Muscle layer of colon (tissue), 2 donors: ENCODE measurements around the gene SDF4.

ENCODE experiments used
- H3K27ac ChIP-seq: one replicate; pipeline ENCODE4 v1.7.0; 2013; ENCODE audit warnings: low read depth, mild to moderate bottlenecking, low read length, moderate library complexity
- H3K27me3 ChIP-seq, 2 donors: one replicate each; pipeline ENCODE4 v1.7.0; 2013; ENCODE audit warnings: low read length in 2 of 2, mild to moderate bottlenecking in 2 of 2; ENCODE audit not compliant: insufficient read depth in 2 of 2, control insufficient read depth in 1 of 2
- H3K36me3 ChIP-seq: one replicate; pipeline ENCODE4 v1.7.0; 2013; ENCODE audit warnings: mild to moderate bottlenecking, low read length; ENCODE audit not compliant: insufficient read depth
- H3K4me1 ChIP-seq: one replicate; pipeline ENCODE4 v1.7.0; 2013; ENCODE audit warnings: mild to moderate bottlenecking, low read length; ENCODE audit not compliant: insufficient read depth
- H3K4me3 ChIP-seq, 2 donors: one replicate each; pipeline ENCODE4 v1.7.0; 2013; ENCODE audit warnings: low read length in 2 of 2, low read depth in 1 of 2, mild to moderate bottlenecking in 1 of 2, moderate library complexity in 1 of 2
- H3K9ac ChIP-seq: one replicate; pipeline ENCODE4 v1.7.0; 2013; ENCODE audit warnings: low read length
- H3K9me3 ChIP-seq: one replicate; pipeline ENCODE4 v1.7.0; 2013; ENCODE audit warnings: mild to moderate bottlenecking, low read length
- donor health status: abdominal sarcoma.
- donor health status: Adenocarcinoma of cecum.

The SDF4 gene

DNA sequence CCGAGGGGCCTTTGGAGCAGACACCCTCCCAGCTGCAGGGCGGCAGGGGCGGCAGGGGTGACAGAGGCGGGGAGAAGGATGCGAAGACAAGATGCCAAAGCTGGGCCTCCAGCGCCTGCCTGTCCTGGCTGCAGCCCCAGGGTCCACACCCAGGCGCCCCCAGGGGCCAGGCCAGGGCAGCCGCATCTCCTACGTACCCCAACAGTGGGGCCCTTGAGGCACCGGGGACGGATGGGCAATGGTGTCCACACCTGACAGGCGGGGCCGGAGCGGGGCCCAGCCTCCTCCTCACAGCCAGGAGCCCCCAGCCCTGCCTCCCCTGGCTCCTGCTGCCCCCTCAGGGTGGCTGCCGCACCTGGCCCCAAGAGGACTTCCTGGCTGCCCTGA is 7.4 kb upstream of the SDF4 start:
- no peaks in the 10 kb centered on the region for H3K9me3 ChIP-seq
- H3K4me1 ChIP-seq: no peaks in the 10 kb centered on the region
- peaks cover 0 to 47% of the 10 kb centered on the region in 2 donors for H3K27me3 ChIP-seq
- H3K4me3 ChIP-seq: no peak overlapping the region
- H3K9ac ChIP-seq: no peak overlapping the region
- H3K27ac ChIP-seq: no peak overlapping the region
- peaks cover 5% of the 10 kb centered on the region for H3K36me3 ChIP-seq

DNA sequence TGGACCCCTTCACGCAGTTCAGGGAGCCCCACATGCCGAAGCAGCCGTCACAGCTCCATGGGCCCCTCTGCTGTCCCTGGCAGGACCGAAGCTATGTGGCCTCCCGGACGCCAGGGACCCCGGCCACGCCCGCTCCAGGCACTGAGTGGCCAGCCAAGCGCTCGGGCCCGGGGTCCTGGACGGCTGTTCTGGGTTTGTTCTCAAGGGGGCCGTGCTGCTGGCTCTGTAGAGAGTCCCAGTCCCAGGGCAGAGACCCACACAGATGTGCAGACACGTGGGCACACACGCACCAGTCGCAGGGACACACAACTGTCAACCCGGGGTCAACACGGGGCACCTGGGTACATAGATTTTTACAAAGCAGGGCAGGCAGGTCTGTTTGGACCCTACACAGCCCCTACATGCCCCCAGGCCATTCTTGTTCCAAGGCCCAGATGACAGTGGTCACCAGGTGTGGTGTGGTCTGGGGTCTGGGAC is 6.9 kb upstream of the SDF4 start:
- H3K4me1 ChIP-seq: no peaks in the 10 kb centered on the region
- no peak overlapping the region for H3K27ac ChIP-seq
- H3K9me3 ChIP-seq: no peaks in the 10 kb centered on the region
- peaks cover 10% of the 10 kb centered on the region for H3K36me3 ChIP-seq
- H3K27me3 ChIP-seq: peaks cover 0 to 42% of the 10 kb centered on the region in 2 donors
- no peak overlapping the region for H3K4me3 ChIP-seq
- H3K9ac ChIP-seq: no peak overlapping the region

DNA sequence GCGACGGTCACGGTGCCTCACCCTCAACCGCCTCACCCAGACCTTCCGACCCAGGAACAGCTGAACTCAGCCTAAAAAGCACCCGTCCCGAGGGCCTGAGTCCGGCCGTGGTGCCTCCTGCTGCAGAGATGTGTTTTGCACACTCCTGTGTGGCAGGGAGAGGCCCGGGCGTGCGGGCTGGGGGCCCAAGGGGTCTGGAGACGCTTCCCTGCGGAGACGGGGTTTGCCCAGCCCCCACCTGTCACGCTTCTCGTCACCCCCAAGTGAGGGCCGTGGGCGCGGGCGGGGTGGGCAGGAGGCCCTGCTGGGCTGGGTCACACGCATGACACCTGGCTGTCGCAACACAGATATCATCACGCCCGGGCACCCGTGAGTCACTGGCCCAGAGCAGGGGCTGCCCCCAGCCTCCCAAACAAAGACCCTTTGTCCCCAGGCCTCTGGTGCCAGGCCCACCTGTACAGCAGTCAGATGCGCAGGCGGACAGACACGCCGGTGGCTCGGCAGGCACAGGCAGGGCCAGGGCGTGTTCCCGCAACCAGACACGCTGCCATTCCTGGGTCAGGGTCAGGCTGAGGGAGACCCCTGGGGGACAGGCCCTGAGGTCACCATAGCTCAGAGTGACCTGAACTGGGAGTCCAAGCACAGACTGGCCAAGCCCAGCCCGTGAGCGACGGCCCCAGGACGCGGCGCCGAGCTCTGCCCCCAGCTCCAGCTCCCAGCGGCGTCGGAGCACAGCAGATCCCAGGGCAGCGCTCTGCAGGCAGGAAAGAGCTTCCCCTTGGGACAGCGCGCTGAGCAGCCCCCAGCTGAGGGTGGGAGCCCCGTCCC is 6.3 kb upstream of the SDF4 start:
- Histone ChIP-seq H3K4me3 (no peak overlapping the region), H3K27me3 (peaks cover 0 to 42% of the 10 kb centered on the region in 2 donors), H3K27ac (no peak overlapping the region), H3K36me3 (peaks cover 11% of the 10 kb centered on the region), H3K9me3 (no peaks in the 10 kb centered on the region), H3K9ac (no peak overlapping the region), H3K4me1 (no peaks in the 10 kb centered on the region)

DNA sequence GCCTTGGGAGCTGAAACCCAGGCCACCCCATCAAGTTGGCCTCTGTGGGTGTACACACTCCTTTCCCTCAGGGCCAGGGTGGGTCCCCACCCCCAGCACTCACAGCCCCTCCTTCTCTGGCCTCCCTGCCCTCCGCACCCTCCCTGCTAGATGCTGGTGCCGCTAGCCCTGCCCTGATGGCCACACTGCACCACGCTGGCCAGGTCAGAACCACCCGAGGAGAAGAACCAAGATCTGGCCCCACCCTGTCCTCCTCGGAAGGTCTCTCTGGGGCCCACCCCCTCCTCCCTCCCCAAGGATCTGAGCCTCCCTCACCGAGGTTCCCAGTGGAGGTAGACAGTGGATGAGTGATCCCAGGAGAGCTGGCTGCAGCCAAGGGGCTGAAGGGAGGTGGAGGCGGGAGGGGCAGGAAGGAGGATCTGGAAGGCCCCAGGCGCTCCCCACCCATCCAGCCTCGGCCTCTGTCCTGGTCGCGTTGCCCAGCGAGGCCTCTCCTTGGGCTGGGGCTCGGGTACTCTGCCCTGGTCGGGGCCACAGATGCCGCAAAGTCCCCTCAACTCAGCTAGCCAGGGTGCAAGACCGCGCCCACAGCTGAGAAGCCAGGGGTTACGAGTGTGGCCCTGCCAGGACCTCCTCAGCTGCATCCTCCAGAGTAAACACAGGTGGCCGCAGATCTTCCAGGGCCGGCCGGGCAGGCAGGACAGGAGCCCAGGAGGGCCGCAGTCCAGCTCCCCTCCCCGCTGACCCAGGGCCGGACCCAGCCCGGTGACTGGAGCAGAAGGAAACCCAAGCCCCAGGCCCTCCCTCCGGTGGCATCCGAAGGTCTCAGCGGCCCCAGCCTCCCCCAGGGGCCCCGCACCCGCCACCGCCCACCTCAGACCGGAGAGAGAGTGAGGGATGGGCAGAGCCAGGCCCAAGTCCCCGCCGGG is 5.4 kb upstream of the SDF4 start:
- Histone ChIP-seq H3K27me3 (peaks cover 0 to 42% of the 10 kb centered on the region in 2 donors), H3K4me1 (peaks cover 4% of the 10 kb centered on the region), H3K4me3 (no peak overlapping the region)

DNA sequence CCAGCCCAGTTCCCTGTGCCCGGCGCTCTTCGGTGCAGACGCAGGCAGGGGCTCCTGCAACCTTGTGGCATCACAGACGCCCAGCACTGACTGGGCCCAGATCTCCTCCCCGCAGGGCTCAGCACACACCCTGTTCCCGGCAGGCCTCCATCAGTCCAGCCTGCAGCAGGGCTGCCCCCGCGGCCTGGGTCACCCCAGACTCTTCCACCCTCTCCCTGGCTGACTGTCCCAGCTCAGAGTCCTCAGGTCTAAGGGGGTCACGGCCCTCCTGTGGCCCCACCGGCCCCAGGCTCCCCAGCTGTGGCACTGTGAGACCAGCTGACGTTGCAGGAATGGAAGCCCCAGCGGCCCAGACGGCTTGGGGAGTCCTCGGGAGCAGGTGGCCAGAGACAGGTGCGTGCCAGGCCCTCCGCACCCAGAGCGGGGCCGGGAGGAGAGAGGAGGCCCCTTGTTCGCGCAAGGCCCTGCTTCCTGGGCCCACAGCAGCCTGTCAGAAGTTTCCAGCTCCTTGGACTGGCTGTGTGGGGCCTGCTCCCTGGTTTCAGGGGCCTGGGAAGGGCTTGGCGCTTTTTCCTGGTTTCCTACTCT is 4.5 kb upstream of the SDF4 start:
- H3K4me3 ChIP-seq: no peak overlapping the region
- H3K9me3 ChIP-seq: no peaks in the 10 kb centered on the region
- no peak overlapping the region for H3K9ac ChIP-seq
- H3K27ac ChIP-seq: no peak overlapping the region
- H3K36me3 ChIP-seq: peaks cover 11% of the 10 kb centered on the region
- peaks cover 0 to 42% of the 10 kb centered on the region in 2 donors for H3K27me3 ChIP-seq
- peaks cover 4% of the 10 kb centered on the region for H3K4me1 ChIP-seq

More for the DNA sequence above, 5.4 kb upstream of the SDF4 start:
- Histone ChIP-seq H3K9ac (no peak overlapping the region), H3K27ac (no peak overlapping the region), H3K36me3 (peaks cover 11% of the 10 kb centered on the region), H3K9me3 (no peaks in the 10 kb centered on the region)

DNA sequence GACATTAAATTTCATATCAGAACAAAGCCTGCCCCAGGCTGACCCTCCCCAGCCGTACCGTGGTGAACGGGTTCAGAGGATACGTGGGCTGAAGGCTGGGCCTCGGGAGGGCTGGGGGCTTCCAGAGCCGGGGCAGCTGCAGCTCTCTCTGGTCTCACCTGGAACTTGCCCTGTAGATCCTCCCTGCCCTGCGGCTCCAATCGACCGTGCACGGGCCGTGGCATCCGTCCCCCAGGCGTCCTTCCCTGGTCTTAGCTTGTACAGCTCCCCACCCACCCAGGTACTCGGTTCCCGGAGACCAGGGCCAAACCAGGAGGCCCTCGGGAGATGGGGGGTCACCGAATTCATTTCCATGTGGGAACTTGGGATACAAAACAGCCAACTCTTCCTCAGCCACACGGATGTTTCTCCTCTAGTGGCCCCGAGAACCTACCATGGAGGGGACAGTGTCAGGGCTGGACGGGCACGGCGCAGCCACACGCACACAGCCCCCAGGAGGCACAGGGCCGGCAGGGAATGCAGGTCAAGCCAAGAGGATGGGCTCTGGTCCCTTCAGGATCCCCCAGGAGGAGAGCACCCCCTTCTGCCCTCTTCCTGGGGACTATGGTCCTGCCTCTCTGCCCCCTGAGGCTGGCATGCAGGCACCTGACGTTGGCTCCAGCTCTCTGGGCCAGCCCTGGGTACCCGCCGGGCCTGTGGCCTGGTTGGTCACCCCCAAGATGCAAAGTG is 3.4 kb upstream of the SDF4 start:
- no peak overlapping the region for H3K9ac ChIP-seq
- H3K9me3 ChIP-seq: no peaks in the 10 kb centered on the region
- no peak overlapping the region for H3K27ac ChIP-seq
- peaks cover 15% of the 10 kb centered on the region for H3K4me1 ChIP-seq
- H3K4me3 ChIP-seq: no peak overlapping the region
- H3K36me3 ChIP-seq: peaks cover 11% of the 10 kb centered on the region
- peaks cover 0 to 38% of the 10 kb centered on the region in 2 donors for H3K27me3 ChIP-seq

DNA sequence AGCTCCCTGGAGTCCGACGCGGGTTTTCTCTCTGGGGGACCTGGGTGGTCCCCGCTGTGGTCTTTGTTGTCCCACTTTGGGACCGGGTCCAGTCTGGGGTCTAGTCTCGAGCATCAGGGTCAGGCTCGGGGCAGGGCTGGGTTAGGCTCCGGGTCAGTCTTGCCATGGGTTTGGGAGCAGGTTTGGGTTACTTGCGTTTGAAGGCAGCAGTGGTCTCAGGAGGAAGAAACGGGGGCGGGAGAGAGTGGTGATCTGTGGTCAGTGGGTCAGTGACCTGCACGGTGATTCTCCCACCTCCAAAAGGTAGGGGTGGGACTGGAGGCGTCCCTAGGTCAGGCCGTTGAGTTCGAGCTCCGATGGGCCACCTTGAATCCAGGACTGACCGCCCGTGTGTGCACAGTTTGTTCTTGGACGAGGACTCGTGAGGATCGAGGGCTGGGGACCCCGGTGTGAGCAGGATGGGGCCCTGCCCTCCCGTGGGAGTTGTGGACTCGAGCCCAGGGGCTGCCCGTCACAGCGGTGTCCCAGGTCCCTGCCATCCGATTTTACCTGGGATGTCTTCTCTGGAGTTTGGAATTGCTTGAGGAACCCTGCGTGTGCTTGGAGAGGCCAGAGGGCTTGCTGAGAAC is 2.5 kb upstream of the SDF4 start:
- Histone ChIP-seq H3K9me3 (no peaks in the 10 kb centered on the region), H3K9ac (no peak overlapping the region), H3K4me3 (no peak overlapping the region), H3K36me3 (peaks cover 11% of the 10 kb centered on the region), H3K27ac (no peak overlapping the region), H3K27me3 (peaks cover 0 to 29% of the 10 kb centered on the region in 2 donors), H3K4me1 (peaks cover 24% of the 10 kb centered on the region)

DNA sequence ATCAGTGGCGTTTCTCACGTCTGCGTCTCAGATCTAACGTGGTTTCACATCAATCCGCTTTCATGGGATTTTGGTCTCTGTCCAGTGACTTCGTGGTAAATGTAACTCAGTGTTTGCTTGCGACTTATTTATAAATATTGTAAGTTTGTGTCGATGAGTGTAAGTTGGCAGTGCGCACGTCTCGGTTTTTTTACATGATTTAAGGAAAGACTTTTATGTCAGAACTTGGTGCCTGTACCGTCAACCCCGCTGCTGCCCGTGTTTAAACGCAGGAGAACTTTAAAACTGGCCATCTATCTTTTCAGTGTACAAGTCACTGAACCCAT is 1.7 kb upstream of the SDF4 start:
- peaks cover 0 to 21% of the 10 kb centered on the region in 2 donors for H3K27me3 ChIP-seq
- H3K4me1 ChIP-seq: peaks cover 25% of the 10 kb centered on the region
- H3K27ac ChIP-seq: no peak overlapping the region

DNA sequence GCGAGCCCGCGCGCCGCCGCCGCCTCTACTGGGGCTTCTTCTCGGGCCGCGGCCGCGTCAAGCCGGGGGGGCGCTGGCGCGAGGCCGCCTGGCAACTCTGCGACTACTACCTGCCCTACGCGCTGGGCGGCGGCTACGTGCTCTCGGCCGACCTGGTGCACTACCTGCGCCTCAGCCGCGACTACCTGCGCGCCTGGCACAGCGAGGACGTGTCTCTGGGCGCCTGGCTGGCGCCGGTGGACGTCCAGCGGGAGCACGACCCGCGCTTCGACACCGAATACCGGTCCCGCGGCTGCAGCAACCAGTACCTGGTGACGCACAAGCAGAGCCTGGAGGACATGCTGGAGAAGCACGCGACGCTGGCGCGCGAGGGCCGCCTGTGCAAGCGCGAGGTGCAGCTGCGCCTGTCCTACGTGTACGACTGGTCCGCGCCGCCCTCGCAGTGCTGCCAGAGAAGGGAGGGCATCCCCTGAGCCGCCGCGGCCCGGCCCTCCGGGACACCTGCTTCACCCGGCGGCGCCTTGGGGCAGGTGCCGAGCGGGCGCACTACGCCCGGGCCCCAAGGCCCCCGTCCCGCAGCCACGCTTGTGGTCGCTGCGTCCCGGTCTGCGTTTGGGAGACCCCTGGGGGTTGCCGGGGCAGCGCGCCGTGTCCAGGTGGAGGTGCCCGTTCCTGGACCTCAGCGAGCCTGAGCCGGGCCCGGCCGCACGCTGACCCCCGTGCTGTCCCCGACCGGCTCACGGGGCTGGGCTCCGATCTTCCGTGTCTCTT is 1.2 kb upstream of the SDF4 start:
- no peak overlapping the region for H3K27ac ChIP-seq
- peaks cover 25% of the 10 kb centered on the region for H3K4me1 ChIP-seq
- peak overlapping the region; percentile 27 to 36 for H3K4me3 ChIP-seq
- H3K36me3 ChIP-seq: peaks cover 11% of the 10 kb centered on the region
- no peak overlapping the region for H3K9ac ChIP-seq
- peaks cover 0 to 16% of the 10 kb centered on the region in 2 donors for H3K27me3 ChIP-seq
- no peaks in the 10 kb centered on the region for H3K9me3 ChIP-seq

More for the DNA sequence above, 1.7 kb upstream of the SDF4 start:
- Histone ChIP-seq H3K36me3 (peaks cover 11% of the 10 kb centered on the region), H3K4me3 (no peak overlapping the region), H3K9ac (no peak overlapping the region), H3K9me3 (no peaks in the 10 kb centered on the region)

DNA sequence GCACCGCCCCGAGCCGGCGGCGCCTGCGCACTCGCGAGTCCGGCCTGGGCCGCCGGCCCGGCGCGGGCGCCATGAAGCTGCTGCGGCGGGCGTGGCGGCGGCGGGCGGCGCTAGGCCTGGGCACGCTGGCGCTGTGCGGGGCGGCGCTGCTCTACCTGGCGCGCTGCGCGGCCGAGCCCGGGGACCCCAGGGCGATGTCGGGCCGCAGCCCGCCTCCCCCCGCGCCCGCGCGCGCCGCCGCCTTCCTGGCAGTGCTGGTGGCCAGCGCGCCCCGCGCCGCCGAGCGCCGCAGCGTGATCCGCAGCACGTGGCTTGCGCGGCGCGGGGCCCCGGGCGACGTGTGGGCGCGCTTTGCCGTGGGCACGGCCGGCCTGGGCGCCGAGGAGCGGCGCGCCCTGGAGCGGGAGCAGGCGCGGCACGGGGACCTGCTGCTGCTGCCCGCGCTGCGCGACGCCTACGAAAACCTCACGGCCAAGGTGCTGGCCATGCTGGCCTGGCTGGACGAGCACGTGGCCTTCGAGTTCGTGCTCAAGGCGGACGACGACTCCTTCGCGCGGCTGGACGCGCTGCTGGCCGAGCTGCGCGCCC is 501 bp upstream of the SDF4 start, which contains the start of gene B3GALT6:
B3GALT6 (plus strand) TSS at position 30 of the 588 bp plus-strand sequence; CDS start at position 72, 42 bp downstream.
- H3K9me3 ChIP-seq: no peaks in the 10 kb centered on the region
- H3K4me3 ChIP-seq: peak within 1 kb of the TSS; percentile 66 to 99
- peaks cover 17% of the 10 kb centered on the region for H3K36me3 ChIP-seq
- H3K27me3 ChIP-seq: peaks cover 0 to 9% of the 10 kb centered on the region in 2 donors
- H3K9ac ChIP-seq: peak within 1 kb of the TSS; percentile 76
- peaks cover 25% of the 10 kb centered on the region for H3K4me1 ChIP-seq
- H3K27ac ChIP-seq: peak within 1 kb of the TSS; percentile 75
